NB4 (cell line): ENCODE data around the gene IL17RB.

Experiments used
- DNase-seq: peaks from one replicate; pipeline ENCODE4 v3.0.0; 2010; ENCODE audit warnings: low read depth
- H3K4me3 ChIP-seq: one replicate; pipeline ENCODE4 v1.5.1; 2011; ENCODE audit warnings: mild to moderate bottlenecking, low read depth, low read length, moderate library complexity
- MYC ChIP-seq: IDR thresholded peaks from 2 replicates; pipeline ENCODE4 v1.6.1; 2011; ENCODE audit warnings: low read depth, low read length
- POLR2A ChIP-seq: IDR thresholded peaks from 2 replicates; pipeline ENCODE4 v1.6.1; 2011; ENCODE audit warnings: mild to moderate bottlenecking; ENCODE audit not compliant: insufficient read length; ENCODE audit errors: extremely low read depth
- TF ChIP-seq, protein P1 (sequence below): IDR thresholded peaks from 2 replicates; pipeline ENCODE4 v1.6.1; 2011; ENCODE audit warnings: low read depth, low read length
- TF ChIP-seq, protein P2 (sequence below): IDR thresholded peaks from one replicate; pipeline ENCODE4 v1.5.1; 2012; ENCODE audit warnings: low read depth, low read length

The IL17RB gene

DNA sequence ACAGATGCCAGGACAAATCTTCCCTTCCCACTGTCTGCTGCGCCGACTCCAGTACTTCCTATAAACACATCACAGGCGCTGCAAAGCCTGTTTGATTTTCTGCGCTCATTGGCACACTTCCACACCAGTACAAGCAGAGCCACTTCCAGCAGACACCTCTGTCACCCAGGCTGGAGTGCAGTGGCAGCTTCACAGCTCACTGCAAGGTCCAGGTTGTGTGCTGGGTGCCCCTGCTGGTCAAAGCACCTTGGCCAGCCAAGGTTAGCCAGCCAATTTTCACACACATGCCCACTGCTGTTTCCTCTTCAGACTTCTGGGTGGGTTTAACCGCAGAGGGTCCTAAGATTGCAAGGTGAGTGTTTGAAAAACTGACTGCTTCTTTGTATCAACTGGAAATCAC is 5.1 kb upstream of the IL17RB start:
- no peak for TF ChIP-seq MYC
- TF ChIP-seq POLR2A: no peak
- TF ChIP-seq, protein P1, sequence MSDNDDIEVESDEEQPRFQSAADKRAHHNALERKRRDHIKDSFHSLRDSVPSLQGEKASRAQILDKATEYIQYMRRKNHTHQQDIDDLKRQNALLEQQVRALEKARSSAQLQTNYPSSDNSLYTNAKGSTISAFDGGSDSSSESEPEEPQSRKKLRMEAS: no peak
- TF ChIP-seq, protein P2, sequence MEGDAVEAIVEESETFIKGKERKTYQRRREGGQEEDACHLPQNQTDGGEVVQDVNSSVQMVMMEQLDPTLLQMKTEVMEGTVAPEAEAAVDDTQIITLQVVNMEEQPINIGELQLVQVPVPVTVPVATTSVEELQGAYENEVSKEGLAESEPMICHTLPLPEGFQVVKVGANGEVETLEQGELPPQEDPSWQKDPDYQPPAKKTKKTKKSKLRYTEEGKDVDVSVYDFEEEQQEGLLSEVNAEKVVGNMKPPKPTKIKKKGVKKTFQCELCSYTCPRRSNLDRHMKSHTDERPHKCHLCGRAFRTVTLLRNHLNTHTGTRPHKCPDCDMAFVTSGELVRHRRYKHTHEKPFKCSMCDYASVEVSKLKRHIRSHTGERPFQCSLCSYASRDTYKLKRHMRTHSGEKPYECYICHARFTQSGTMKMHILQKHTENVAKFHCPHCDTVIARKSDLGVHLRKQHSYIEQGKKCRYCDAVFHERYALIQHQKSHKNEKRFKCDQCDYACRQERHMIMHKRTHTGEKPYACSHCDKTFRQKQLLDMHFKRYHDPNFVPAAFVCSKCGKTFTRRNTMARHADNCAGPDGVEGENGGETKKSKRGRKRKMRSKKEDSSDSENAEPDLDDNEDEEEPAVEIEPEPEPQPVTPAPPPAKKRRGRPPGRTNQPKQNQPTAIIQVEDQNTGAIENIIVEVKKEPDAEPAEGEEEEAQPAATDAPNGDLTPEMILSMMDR: no peak
- H3K4me3 ChIP-seq: no peak overlapping the region
- no peak for DNase-seq

DNA sequence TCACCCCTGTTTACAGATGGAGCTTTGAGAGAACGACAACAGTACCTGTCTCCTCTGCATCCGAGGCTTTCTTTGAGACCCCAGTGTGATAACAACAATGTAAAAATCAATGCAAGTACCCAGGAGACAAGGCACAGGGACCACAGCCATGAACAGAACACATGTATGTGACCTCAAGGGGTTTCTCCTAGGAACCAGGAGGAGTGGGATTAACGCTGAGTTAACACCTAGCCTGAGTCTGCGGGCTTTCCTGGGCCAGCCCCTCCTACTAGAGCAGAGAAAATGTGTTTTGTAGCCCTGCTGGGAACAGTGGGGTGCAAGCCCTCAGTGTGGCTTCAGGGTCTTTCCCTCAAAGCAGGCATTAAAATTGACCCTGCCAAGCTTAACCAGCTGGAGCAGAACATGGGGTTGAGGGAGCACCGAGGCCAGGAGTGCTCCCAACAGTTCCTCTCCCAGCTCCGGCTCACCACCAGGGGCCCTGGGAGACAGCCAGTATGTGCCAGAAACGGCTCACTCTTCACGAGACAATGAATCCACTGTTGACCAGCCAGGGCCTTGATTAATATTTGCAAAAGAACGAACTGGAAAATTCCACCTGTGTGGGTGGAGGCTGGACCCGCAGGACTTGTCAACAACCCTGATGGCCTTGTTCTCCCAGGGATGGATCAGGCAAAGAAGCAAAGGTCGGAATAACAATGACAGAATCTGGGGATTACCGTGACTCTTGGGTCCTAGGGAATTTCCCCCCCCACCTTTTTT is 3.8 kb upstream of the IL17RB start:
- H3K4me3 ChIP-seq: no peak overlapping the region
- TF ChIP-seq, protein P2: no peak
- no peak for DNase-seq

DNA sequence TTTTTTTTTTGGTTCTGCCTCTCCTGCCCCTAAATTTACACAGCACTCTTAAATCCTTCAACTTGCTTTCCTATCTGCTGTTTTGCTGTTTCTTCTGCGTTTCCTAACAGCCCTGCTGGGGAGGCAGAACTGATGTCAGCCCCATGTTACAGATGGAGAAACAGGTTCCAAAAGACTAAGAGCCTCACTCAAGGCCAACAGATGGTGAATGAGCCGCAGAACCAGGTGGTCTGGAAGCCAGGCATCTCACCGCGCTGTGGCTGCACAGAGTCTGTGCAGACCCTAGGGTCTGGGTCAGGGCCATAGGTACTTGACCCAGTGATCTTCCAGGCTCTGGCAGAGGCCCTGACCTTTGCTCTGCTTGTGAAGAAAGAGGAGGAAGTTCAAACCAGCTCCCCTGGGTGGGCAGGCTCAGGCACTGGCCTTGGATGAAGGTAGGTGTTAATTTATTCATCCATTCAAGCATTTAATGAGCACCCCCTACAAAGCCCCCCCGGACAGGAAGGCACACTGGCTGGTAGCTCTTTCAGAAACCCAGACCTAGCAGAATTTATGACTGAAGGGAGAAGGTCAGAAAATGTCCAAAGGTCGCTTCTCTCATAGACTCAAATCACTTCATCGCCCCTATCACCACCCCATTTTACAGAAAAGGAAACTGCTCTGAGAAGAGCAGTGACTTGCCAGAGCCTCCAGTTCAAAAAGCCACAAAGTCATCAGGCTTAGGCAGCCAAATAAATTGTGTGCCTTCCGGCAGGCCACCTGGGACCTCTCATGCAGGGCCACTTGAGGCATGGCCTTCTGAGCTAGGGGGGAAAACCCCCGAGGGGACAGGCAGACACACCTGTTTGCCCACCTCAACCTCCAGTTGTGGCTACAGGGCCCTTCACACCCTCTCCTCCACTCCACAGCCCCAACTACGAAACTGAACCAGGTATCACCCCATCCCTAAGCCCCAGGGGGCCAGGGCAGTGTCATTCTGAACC is 2.9 kb upstream of the IL17RB start:
- no peak for DNase-seq
- no peak overlapping the region for H3K4me3 ChIP-seq
- TF ChIP-seq POLR2A (no peak), MYC (no peak)
- TF ChIP-seq, protein P1: no peak
- TF ChIP-seq, protein P2: no peak

DNA sequence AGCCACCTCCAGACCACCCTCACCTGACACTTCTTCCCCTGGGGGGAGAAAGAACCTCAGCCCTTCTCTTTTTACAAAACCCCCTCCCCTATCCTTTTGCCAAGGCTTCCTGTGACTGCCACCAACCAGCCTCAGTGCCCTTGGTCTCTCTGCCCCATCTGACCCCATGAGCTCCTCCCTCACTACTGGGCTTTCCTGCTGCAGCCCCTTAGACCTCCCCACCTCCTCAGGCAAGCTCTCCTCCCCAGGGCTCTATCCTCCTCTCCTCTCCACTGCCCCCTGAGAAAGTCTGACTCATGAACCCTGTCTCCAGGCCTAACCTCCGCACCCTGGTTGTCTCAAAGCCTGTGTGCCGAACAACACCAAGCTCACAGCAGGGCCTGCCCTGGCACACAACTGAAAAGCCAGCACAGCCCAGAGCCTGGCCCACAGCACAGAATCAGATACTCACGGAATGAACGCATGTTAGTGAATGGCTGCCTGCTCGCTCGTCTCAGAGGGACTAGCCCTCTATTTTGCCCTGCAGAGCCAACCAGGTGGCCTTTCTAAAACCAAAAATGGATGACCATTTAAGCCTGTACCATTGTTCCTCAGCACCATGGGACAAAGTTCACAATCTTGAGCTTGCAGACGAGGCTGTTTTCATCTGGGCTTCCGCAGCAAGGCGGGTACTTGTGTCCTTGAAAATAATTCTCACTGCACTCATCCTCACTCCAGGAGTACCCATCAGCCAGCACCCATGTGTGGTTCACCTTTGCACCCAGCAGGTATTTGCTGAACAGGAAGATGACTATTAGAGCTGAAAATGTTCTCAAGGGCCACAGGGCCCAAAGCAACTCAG is 1.9 kb upstream of the IL17RB start:
- TF ChIP-seq, protein P2: no peak
- no peak for TF ChIP-seq MYC
- no peak for TF ChIP-seq POLR2A
- TF ChIP-seq, protein P1: no peak
- no peak overlapping the region for H3K4me3 ChIP-seq
- no peak for DNase-seq

DNA sequence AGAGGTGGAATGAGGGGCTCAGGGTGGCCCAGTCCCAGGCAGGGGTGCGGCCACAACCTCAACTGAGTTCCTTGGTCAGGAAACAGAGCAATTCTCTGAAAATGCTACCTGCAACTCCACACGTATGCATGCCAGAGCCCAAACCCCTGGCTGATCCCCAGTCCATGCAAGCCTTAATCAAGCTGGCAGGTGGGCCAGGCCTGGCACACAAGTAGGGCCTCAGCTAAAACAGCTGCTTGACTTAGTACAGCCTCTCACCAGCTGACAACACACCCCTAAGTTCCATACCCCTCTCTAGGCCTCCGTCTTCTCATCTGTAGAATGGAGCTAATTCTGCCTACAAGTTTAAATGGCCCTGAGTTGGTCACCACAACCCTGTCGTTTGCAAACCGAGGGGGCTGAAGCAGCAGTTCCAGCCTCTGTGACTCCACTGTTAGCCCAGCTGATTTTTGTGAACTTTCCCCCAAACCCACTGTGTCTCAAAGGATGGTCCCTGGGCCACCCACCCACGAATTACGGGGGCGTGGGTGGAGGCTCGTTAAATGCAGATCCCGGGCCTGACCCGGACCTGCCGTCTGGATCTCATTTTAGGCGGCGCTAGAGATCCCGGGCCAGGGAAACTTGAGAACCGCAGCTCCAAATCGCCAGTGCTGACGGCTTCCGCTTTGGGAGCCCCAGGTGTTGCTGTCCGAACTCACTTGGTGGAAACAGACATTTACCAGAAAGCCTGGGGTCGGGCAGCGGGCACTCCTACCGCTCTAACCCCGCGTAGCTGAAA is 1.1 kb upstream of the IL17RB start:
- H3K4me3 ChIP-seq: no peak overlapping the region
- no peak for DNase-seq

More for the DNA sequence above, 1.1 kb upstream of the IL17RB start:
- TF ChIP-seq, protein P1: no peak
- TF ChIP-seq, protein P2: peak; percentile 6
- no peak for TF ChIP-seq POLR2A
